GM13977 (cell line): ENCODE data around the gene ZNF423.

Source experiments
- DNase-seq: peaks from one replicate; pipeline ENCODE4 v3.0.0; 2012; ENCODE audit warnings: low spot score
- CTCF ChIP-seq: IDR thresholded peaks from 2 replicates; pipeline ENCODE4 v1.5.1; 2012; ENCODE audit warnings: mild to moderate bottlenecking, control low read depth; ENCODE audit not compliant: insufficient read depth; ENCODE audit errors: extremely low read depth, missing control alignments
- in situ Hi-C: fragments of 300-500 bp; cut with MboI; formaldehyde crosslinking; loops from one replicate; pipeline ENCODE4 v1.12.0; 2022; ENCODE audit warnings: low sequenced_read_pairs, low pct_unique_long_range_greater_than_20kb, mixed read lengths, inconsistent platforms; ENCODE audit not compliant: unreplicated experiment

The ZNF423 gene

GRCh38 chr16:49581630-49582298 lies 274.1 kb downstream of the ZNF423 start:
- in situ Hi-C loops = no loop called here
- TF ChIP-seq CTCF = no peak
- DNase-seq = no peak

GRCh38 chr16:49580751-49581303 lies 275.1 kb downstream of the ZNF423 start:
- in situ Hi-C loops = no loop called here
- no peak for DNase-seq
- TF ChIP-seq CTCF = no peak

- no peak for TF ChIP-seq CTCF
- in situ Hi-C loops = no loop called here
- no peak for DNase-seq
Observed at GRCh38 chr16:49578435-49579024, 277.4 kb downstream of the ZNF423 start.

- in situ Hi-C loops = no loop called here
- DNase-seq = no peak
- no peak for TF ChIP-seq CTCF
Observed at GRCh38 chr16:49578018-49578417, 277.9 kb downstream of the ZNF423 start.

GRCh38 chr16:49576941-49577340 lies 279.0 kb downstream of the ZNF423 start:
- DNase-seq = no peak
- TF ChIP-seq CTCF = no peak
- in situ Hi-C loops = no loop called here

- in situ Hi-C loops = no loop called here
- DNase-seq = no peak
- no peak for TF ChIP-seq CTCF
Observed at GRCh38 chr16:49576173-49576494, 279.8 kb downstream of the ZNF423 start.
